Thyroid gland (tissue), 4 donors: ENCODE data around the gene KCTD5.

Experiments used
- POLR2A ChIP-seq, 2 donors: fragments of 450-650 bp; IDR thresholded peaks; one replicate each; pipeline ENCODE4 v1.6.1; 2017; ENCODE audit warnings: antibody characterized with exemption in 2 of 2, mild to moderate bottlenecking in 2 of 2, moderate library complexity in 1 of 2
- TF ChIP-seq, protein P1 (sequence below), 6 experiments: fragments of 200-600 bp in 3 of 6; fragments of 450-650 bp in 3 of 6; sonication (generic) in 3 of 6; IDR thresholded peaks; one replicate each; pipeline ENCODE4 v1.5.1; 2016 to 2019; ENCODE audit warnings: antibody characterized with exemption in 6 of 6, mild to moderate bottlenecking in 2 of 6, inconsistent platforms in 1 of 6, moderate library complexity in 1 of 6

DNA sequence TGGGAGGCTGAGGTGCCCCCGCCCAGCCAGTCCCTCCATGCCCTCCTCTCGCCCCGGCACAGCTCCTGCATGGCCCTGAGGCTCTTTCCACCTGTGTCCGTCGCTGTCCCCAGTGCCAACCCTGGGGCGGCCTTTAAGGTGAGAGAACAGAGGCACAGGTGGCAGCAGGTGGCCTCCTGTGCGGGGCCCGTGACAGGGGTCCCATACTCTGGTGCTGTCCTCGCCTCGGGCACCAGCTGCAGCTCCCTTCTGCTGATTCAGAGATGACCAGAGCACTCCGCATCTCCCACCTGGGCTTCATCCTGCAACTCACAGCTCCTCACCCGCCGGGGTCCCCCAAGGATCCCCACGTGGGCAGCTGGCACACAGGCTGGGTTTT lies 29.7 kb downstream of the KCTD5 start:
- TF ChIP-seq, protein P1, sequence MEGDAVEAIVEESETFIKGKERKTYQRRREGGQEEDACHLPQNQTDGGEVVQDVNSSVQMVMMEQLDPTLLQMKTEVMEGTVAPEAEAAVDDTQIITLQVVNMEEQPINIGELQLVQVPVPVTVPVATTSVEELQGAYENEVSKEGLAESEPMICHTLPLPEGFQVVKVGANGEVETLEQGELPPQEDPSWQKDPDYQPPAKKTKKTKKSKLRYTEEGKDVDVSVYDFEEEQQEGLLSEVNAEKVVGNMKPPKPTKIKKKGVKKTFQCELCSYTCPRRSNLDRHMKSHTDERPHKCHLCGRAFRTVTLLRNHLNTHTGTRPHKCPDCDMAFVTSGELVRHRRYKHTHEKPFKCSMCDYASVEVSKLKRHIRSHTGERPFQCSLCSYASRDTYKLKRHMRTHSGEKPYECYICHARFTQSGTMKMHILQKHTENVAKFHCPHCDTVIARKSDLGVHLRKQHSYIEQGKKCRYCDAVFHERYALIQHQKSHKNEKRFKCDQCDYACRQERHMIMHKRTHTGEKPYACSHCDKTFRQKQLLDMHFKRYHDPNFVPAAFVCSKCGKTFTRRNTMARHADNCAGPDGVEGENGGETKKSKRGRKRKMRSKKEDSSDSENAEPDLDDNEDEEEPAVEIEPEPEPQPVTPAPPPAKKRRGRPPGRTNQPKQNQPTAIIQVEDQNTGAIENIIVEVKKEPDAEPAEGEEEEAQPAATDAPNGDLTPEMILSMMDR (IDR thresholded peaks at IDR 0.05), result no peak
- no peak for TF ChIP-seq POLR2A (IDR thresholded peaks at IDR 0.05)
